Activated CD8-positive, alpha-beta memory T cell treated with anti-CD3 and anti-CD28 coated beads for 36 hours (primary cell): ENCODE results near the gene PLGLB2. TPM values are rescaled to one million over a fixed set of nuclear protein-coding genes. Genes with fewer than 3 reads are reported as not detected.
"Not testable (repeated sequence)": the region's sequence is repeated elsewhere in the genome, so short reads cannot be mapped to it uniquely, and the experiment has no call there.

Source experiments
- CTCF ChIA-PET: fragments of 350-600 bp; sonication (Branson Sonifier 250); formaldehyde crosslinking; loops from one replicate; lab custom pipeline; 2021; ENCODE audit warnings: antibody characterized with exemption; lab: Charles Lee
- POLR2A ChIA-PET: fragments of 350-600 bp; sonication (Branson Sonifier 250); formaldehyde crosslinking; loops from one replicate; lab custom pipeline; 2021; ENCODE audit warnings: antibody characterized with exemption; lab: Charles Lee
- total RNA-seq, 2 experiments: library from RNA; stranded (reverse); gene quantifications; one replicate each; pipeline ENCODE4 v1.2.3, GENCODE V29; 2021

PLGLB2 gene
- under 1 TPM in 1 of 2 experiments, not detected in 1; 0.75 TPM for total RNA-seq

DNA sequence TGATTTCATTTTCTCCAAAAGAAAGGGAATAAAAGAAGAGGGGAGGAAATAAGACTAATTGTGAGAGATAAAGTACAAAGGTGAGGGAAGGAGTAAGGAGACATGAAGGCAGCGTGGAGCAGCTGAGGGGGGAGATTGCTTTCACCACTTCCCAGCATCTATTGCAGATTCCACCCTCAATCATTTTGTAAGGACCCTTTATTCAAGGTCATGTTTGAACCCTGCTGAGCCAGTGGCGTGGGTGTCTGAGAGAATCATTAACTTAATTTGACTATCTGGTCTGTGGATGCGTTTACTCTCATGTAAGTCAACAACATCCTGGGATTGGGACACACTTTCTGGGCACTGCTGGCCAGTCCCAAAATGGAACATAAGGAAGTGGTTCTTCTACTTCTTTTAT lies at the start of gene PLGLB2:
TSS of gene PLGLB2 (plus strand) at position 297 of the 400 bp plus-strand sequence. CDS start at position 364, 67 bp downstream.
- CTCF ChIA-PET, POLR2A ChIA-PET: not testable (repeated sequence)

DNA sequence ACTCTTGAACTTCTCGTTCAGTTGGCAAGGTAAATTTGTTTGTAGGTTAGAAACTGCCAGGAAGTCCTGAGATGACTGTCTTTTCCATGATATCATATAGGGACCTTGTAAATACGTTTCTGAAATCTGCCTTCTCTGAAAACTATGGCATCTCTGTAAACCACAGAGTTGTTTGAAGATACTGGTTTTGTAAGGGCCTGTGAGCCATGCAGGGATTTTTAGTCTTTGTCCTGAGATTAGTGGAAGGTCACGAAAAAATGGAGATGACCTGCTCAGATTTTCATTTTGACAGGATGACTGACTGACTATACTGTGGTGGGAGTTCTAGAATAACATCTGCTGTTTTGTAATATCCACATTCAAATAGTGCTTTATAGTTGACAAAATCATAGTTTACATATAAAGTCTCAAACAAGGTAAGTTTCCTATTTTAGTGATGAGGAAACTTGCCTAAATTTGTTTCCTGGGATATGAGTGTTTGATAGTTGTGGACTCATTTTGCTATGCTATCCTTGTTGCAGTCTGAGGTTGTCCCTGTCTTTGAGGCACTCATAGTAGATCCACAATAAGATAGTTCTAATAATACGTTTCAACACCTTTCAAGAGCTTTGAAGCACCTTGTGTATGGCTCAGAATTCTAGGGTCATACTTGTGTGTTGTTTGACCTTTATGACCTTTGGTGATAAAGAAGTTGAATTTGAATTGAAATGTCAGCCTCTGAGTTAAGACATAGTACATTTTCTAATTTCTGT lies 43.1 kb upstream of the PLGLB2 start:
- POLR2A ChIA-PET, CTCF ChIA-PET: not testable (repeated sequence)

DNA sequence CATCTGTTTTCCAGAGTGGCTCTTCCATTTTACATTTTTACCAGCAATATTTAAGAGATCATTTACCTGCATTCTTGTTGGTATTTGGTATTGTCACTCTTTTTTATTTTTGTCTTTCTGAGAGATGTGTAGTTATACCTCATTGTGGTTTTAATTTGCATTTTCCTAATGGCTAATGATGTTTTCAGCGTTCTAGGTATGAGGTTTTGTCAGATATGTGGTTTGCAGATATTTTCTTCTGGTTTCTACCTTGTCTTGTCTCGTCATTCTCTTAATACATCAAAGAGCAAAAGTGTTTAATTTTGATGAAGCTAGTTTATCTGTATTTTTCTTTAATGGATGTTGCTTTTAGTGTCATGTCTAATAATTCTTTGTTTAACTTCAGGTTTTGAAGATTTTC lies 39.5 kb upstream of the PLGLB2 start:
- CTCF ChIA-PET, POLR2A ChIA-PET: not testable (repeated sequence)

DNA sequence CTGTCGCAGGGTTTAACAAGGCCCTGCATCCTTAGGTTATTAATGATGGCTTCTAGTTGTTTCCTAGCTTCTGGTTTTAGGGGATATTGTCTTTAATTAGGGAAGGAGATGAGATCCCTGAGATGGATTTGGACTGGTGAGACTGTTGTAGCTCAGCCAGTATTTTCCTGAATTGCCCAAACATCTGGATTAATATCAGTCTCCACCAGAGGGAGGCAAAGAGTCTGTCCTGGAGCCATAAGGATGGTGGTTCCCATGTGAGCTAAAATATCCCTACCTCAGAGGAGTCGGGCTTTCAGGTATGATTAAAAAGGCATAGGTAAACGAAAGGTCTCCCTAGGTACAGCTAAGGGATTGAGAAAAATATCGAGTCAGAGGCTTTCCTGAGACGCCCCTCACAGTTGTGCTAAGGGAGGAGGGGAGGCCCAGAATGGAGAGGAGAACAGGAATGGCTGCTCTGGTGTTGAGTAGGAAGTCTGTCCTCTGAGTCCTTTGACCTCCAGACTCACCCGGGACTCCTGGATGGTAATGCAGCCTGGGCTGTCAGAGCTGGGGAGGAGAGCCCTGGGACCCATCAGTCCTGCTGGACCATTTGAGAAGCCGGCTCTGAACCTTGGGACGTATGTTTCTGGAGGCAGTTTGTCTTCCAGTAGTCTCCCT lies 19.8 kb upstream of the PLGLB2 start:
- CTCF ChIA-PET, POLR2A ChIA-PET: not testable (repeated sequence)

DNA sequence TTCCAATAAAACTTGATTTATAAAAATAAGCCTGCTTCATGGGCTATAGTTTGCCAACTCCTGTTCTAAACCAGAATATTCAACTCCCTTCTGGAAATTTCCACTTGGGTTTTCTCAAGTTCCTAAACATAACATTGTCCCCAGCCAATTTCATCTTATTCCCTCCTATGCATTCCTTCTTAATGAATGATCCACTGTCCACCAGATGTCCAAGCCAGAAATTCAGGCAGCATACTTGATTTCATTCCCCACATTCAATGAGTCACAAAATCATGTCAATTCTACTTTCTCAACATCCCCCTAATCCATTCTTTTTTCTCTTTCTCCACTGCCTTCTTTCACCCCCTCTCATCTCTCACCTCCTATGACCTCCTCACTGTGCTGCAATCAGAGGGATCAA lies 7.0 kb upstream of the PLGLB2 start:
- CTCF ChIA-PET, POLR2A ChIA-PET: not testable (repeated sequence)

DNA sequence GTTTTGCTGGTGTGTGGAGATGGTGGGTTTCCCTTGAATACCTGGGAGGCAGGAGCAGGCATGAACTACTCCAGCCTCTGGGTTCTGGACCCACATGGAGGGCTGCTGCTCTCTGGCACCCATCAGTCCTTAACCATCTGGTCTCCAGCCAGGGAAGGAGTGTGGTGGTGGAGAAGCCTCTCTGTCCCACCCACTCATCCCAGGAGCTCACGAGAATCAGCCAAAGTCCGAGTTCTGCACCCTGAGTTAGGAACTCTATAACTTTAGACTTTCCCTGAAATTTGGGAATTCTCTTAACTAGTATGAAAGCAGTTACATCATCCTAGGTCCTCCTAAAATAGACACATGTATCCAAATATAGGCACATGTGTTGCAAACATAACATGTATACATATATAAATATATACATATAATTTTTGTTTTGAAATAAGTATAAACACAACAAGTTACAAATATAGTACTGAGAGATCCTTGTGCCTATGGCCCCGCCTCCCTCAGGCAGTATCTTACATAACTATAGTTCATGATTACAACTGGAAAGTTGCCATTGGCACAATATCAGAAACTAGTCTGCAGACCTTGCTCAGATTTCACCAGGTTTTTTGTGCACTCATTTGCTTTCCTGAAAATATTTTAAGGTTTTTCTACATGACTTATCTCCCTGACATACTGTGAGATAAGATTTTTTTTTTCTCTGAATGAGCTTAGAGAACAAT lies 5.3 kb upstream of the PLGLB2 start:
- CTCF ChIA-PET = not testable (repeated sequence)

DNA sequence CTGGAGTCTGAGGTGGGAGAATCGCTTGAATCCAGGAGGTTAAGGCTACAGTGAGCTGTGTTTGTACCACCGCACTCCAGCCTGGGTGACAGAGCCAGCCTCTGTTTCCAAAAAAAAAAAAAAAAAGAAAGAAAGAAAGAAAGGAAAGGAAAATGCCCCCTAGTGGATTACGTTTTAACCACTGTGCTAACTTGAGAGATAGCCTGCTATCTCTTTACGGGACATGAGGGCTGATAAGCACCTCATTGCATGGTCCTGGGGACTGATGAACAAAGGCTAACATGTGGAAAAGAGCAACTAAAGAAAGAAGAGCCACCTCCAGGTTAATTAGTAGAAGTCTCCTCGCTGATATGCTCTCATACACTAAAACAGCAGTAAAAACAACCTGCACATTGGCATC lies 4.2 kb upstream of the PLGLB2 start:
- CTCF ChIA-PET, POLR2A ChIA-PET: not testable (repeated sequence)

More for the DNA sequence above, 5.3 kb upstream of the PLGLB2 start:
- POLR2A ChIA-PET = not testable (repeated sequence)

DNA sequence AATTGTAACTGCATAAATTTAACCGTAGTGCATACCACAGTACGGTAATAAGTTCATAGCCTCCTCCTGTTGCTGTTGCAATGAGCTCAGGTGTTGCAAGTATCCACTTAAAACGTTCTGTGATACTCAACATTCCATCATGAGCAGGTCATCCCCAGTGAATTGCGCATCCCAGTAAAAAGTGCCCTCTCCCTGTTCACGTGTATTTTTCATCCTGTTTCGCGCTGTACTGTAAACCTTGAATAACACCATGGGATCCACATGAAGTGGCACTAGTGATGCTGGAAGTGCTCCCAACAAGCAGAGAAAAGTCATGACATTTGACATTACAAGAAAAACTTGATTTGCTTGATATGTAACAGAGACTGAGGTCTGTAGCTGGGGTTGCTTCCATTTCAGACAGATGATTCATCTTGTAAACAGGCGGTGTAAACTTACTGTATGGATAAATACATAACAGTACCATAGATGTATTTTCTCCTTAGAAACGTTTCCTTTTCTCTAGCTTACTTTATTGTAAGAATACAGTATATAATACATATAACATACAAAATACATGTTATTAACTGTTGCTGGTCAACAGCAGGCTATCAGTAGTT lies 2.4 kb upstream of the PLGLB2 start:
- CTCF ChIA-PET, POLR2A ChIA-PET: not testable (repeated sequence)

DNA sequence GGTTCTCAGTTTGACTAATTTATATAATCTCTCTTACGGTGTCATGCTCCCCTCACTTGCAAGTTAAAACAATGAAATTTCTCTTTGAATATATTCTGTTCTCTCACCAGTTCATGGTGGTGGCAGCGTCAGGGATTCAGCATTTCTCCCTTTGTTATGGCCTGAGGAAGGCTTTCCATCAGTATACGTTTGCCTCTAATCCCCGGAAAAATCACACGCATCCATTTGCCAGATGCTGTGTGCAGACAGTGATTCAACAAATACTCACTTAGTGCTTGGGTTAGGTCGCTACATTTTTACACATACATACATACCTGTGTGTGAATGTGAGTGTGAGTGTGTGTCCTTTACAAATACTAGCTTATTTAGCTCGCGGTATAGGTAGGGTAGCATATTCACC lies 637 bp downstream of the PLGLB2 start:
- POLR2A ChIA-PET, CTCF ChIA-PET: not testable (repeated sequence)

DNA sequence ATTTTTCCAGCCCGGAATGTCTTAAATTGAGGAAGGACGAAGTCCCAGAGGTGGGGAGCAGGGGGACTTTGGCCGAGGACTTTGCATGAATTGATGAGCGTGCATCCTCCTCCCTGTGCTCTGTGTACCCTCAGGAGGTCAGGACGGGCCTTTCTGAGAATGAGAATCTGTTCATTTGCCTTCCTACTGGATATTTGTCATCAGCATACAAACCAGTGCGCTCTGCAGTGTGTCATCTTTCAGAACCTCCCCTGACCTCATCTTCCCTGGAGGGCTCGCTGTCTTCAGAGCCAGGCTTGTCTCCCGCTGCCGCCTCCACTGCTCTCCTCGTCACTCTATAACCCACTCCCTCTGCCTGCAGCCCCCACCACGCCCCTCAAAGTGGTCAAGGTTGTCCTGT lies 2.7 kb downstream of the PLGLB2 start:
- CTCF ChIA-PET, POLR2A ChIA-PET: not testable (repeated sequence)

DNA sequence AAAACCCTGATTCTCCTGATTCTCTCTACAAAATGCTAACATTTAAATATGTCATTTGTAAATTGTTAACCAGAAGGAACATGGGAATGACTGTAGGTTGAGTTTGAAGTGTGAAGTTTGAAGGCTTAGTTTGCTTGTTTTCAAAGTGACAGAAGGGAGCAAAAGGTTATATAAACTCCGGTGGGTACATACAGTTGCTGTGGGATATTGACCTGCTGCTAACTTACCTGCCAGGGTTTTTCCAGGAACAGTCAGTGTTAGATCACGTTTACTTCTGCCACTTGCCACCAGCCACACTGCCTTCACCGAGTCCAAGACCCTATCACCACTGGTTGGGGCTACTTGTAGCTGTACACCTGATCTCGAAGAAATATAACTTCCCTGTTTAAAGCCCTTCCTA lies 6.9 kb downstream of the PLGLB2 start:
- CTCF ChIA-PET, POLR2A ChIA-PET: not testable (repeated sequence)

Other genes with a start within 250 kb of the PLGLB2 start
- 1 to 10 TPM; 1.6 to 2.7 TPM for gene RGPD2, start 77.7 kb downstream of the PLGLB2 start, total RNA-seq